Measurements from ENCODE around the gene SLC46A2. TPM values are rescaled to one million over a fixed set of nuclear protein-coding genes. Genes with fewer than 3 reads are reported as not detected.

Gene SLC46A2
- total and polyA plus RNA-seq, 11 donors, result 0.08 to 0.45 (median 0.18) TPM; not detected in 7

DNA sequence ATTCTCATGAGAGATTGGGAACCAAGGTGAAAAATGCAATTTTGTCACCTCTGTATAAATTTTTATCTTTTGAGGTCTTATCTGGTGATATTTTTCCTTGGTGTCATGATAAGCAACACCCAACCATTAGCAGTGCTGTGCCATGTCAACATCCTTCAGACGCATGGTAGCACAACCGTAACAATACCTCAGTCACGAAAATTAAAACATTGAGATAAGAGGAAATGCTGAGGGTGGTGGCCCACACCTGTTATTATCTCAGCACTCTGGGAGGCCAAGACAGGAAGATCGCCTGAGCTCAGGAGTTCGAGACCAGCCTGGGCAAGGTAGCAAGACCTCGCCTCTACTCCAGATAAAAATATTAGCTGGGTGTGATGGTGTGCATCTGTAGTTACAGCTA lies 32.7 kb downstream of the SLC46A2 start:
- TF ChIP-seq CTCF (IDR thresholded peaks at IDR 0.05), result no peak
- no peak for TF ChIP-seq POLR2A (IDR thresholded peaks at IDR 0.05)
- H3K27me3 ChIP-seq, result no peaks in the 10 kb centered on the region
- peaks cover 0 to 8% (median 0%) of the 10 kb centered on the region in 9 donors for H3K36me3 ChIP-seq
- peaks cover 0 to 68% (median 4%) of the 10 kb centered on the region in 12 donors for H3K4me1 ChIP-seq
- ATAC-seq (no peak), DNase-seq (no peak)
- peak overlapping the region in 1 of 12 donors; percentile 92 for H3K27ac ChIP-seq
- WGBS, 4 donors, result 90 to 95% (median 93%) methylated on average over 6 of the region's 6 CpGs
- H3K9me3 ChIP-seq, result no peaks in the 10 kb centered on the region
- no peak overlapping the region for H3K4me3 ChIP-seq
- intact Hi-C loops (cut with DNase I), result no loop called here

DNA sequence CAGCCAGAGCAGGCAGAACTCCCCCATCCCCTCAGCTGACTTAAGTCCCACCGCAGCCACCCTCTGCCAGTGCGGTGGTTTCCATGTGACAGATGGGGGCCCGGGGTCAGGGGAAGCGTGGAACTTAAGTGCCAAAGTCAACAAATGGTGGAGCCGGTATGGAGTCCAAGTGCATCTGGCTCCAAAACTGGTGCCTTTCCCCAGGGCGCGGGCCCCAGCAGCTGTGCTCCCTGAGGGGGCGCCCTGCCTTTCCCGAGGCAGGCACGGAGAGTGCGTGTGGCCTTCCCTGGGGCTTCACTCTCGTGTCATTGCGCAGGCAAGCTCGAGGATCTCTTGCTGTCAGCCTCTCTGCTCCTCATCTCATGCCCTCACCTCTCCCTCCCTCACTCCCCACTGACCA lies 33.8 kb downstream of the SLC46A2 start:
- 74 to 79% (median 79%) methylated on average over 14 of the region's 14 CpGs for WGBS, 4 donors
- H3K4me1 ChIP-seq, result peaks cover 0 to 56% (median 4%) of the 10 kb centered on the region in 12 donors
- ATAC-seq, result no peak
- intact Hi-C loops (cut with DNase I), result no loop called here
- no peak overlapping the region for H3K27ac ChIP-seq
- H3K4me3 ChIP-seq, result no peak overlapping the region
- TF ChIP-seq POLR2A (IDR thresholded peaks at IDR 0.05) (no peak), CTCF (IDR thresholded peaks at IDR 0.05) (no peak)
- H3K27me3 ChIP-seq, result no peaks in the 10 kb centered on the region
- H3K9me3 ChIP-seq, result no peaks in the 10 kb centered on the region
- H3K36me3 ChIP-seq, result peaks cover 0 to 14% (median 1%) of the 10 kb centered on the region in 9 donors
- DNase-seq, result no peak

DNA sequence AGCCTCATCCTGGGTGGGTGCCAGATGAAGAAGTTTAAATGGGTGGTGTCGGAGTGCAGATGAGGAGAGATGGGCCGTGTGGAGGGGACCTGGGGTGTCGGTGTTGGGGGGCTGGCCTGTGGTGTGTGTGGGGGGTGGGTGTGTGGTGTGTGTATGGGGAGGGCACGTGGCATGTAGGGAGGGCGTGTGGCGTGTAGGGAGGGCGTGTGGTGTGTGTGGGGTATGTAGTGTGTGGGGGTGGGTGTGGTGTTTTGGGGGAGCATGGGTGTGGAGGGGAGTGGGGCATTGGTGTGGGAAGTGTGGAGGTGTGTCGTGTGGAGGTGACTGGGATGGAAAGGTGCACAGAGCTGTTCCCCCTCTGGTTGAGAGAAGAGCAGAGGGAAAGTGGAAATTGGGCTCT lies 34.5 kb downstream of the SLC46A2 start:
- H3K27me3 ChIP-seq, result no peaks in the 10 kb centered on the region
- intact Hi-C loops (cut with DNase I), result no loop called here
- DNase-seq (no peak), ATAC-seq (peak in 1 of 4 donors; percentile 14)
- H3K9me3 ChIP-seq, result no peaks in the 10 kb centered on the region
- H3K4me3 ChIP-seq, result no peak overlapping the region
- H3K36me3 ChIP-seq, result peaks cover 0 to 20% (median 7%) of the 10 kb centered on the region in 9 donors
- H3K27ac ChIP-seq, result no peak overlapping the region
- H3K4me1 ChIP-seq, result peaks cover 0 to 50% (median 2%) of the 10 kb centered on the region in 12 donors
- WGBS, 4 donors, result 95 to 98% (median 96%) methylated on average over 8 of the region's 8 CpGs
- TF ChIP-seq CTCF (IDR thresholded peaks at IDR 0.05) (no peak), POLR2A (IDR thresholded peaks at IDR 0.05) (no peak)

DNA sequence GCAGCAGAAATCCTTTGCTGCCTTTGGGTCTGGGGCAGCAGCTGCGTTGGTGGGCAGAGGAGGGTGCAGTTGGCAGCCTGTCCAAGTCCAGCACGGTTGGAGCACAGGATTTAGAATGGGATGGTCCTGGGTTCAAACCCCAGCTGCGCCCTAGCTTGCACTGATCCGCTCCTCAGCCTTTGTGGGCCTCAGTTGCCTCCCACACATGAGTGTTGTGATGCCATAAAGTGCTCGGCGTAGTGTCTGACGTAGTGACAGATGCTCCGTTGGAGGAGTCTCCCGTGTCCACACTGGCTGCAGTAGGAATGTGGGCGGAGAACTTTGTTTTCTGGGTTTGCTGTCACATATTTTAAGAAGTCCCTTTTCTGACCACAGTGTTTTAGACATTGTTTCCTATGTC lies 36.0 kb downstream of the SLC46A2 start:
- ATAC-seq (no peak), DNase-seq (no peak)
- Histone ChIP-seq H3K27me3 (no peaks in the 10 kb centered on the region), H3K27ac (no peak overlapping the region), H3K4me1 (peaks cover 0 to 36% (median 0%) of the 10 kb centered on the region in 12 donors), H3K36me3 (peaks cover 0 to 26% (median 12%) of the 10 kb centered on the region in 9 donors), H3K4me3 (no peak overlapping the region), H3K9me3 (no peaks in the 10 kb centered on the region)
- TF ChIP-seq POLR2A (IDR thresholded peaks at IDR 0.05) (no peak), CTCF (IDR thresholded peaks at IDR 0.05) (no peak)
- 81 to 94% (median 92%) methylated on average over 8 to 10 of the region's 10 CpGs for WGBS, 4 donors
- intact Hi-C loops (cut with DNase I), result no loop called here

Data from heart left ventricle (tissue), 16 donors.